ENCODE data around the gene STON2.

Gene STON2

DNA sequence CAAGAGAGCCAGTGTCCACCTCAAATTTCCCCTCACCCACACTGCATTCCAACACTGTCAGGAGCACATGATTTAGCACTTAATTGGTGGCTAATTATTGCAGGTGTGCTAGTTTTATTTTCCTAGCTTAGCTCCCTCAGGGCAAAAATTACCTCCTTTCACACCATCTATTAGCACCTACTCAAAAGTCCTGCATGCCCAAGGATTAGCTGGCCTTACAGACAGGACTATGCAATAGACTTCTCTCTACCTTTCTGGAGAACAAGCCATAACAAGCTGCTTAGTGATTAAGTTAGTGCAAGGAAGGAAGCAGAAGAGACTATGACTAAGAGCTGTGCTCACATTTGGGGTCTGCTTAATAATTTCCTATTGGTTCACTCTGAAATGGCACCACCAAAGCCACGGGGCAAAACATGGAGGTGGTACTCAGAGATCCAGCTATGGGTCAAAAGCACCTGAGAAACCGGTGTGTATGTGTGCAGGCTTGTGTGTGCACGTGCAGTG lies 69.5 kb downstream of the STON2 start:
- no peak overlapping the region for H3K4me3 ChIP-seq (ENCODE audit: low read depth, low read length)
- no peak overlapping the region for H3K9ac ChIP-seq (ENCODE audit: low read length)
- H3K36me3 ChIP-seq (ENCODE audit: control insufficient read depth, insufficient read depth, low read length) = no peaks in the 10 kb centered on the region
- no peaks in the 10 kb centered on the region for H3K9me3 ChIP-seq (ENCODE audit: control insufficient read depth, insufficient read depth, low read depth, low read length)
- H3K4me1 ChIP-seq (ENCODE audit: control insufficient read depth, insufficient read depth, low read length) = peaks cover 8% of the 10 kb centered on the region; the same call in 1 of the 2 replicates
- no peaks in the 10 kb centered on the region for H3K27me3 ChIP-seq (ENCODE audit: control insufficient read depth, insufficient read depth, low read length)
- H3K27ac ChIP-seq (ENCODE audit: low read depth, low read length) = no peak overlapping the region

- Histone ChIP-seq H3K9me3 (ENCODE audit: control insufficient read depth, insufficient read depth, low read depth, low read length) (no peaks in the 10 kb centered on the region), H3K9ac (ENCODE audit: low read length) (no peak overlapping the region), H3K4me3 (ENCODE audit: low read depth, low read length) (no peak overlapping the region), H3K27ac (ENCODE audit: low read depth, low read length) (no peak overlapping the region), H3K4me1 (ENCODE audit: control insufficient read depth, insufficient read depth, low read length) (peaks cover 11% of the 10 kb centered on the region), H3K36me3 (ENCODE audit: control insufficient read depth, insufficient read depth, low read length) (no peaks in the 10 kb centered on the region), H3K27me3 (ENCODE audit: control insufficient read depth, insufficient read depth, low read length) (no peaks in the 10 kb centered on the region)
Observed at GRCh38 chr14:81329640-81330381, 70.3 kb downstream of the STON2 start.

- Histone ChIP-seq H3K9me3 (ENCODE audit: control insufficient read depth, insufficient read depth, low read depth, low read length) (no peaks in the 10 kb centered on the region), H3K9ac (ENCODE audit: low read length) (no peak overlapping the region), H3K27me3 (ENCODE audit: control insufficient read depth, insufficient read depth, low read length) (no peaks in the 10 kb centered on the region), H3K4me3 (ENCODE audit: low read depth, low read length) (no peak overlapping the region), H3K36me3 (ENCODE audit: control insufficient read depth, insufficient read depth, low read length) (no peaks in the 10 kb centered on the region), H3K4me1 (ENCODE audit: control insufficient read depth, insufficient read depth, low read length) (peaks cover 31% of the 10 kb centered on the region), H3K27ac (ENCODE audit: low read depth, low read length) (no peak overlapping the region)
Observed at GRCh38 chr14:81326451-81326850, 73.7 kb downstream of the STON2 start.

DNA sequence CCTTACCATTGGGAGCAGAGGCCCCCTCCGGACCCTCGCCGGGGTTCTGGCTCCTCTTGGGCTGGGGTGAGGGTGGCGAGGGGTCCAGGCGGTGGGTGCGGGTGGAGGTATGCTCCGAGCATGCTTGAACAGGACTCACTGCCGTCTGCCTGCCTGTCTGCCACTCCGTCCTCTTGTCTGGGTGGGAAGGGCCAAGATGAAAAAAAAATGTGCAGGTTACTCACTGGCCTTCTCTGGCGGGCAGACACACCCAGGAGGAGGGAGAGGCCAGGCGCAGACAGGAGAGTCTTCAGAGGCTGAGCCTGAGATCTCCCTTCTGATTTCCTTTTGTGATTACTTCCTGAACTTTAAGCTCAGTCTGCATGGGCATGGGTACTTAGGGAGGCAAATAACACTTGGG lies 76.1 kb downstream of the STON2 start:
- no peaks in the 10 kb centered on the region for H3K36me3 ChIP-seq (ENCODE audit: control insufficient read depth, insufficient read depth, low read length)
- H3K9me3 ChIP-seq (ENCODE audit: control insufficient read depth, insufficient read depth, low read depth, low read length) = no peaks in the 10 kb centered on the region
- no peaks in the 10 kb centered on the region for H3K27me3 ChIP-seq (ENCODE audit: control insufficient read depth, insufficient read depth, low read length)
- H3K9ac ChIP-seq (ENCODE audit: low read length) = peak overlapping the region; percentile 11
- H3K4me1 ChIP-seq (ENCODE audit: control insufficient read depth, insufficient read depth, low read length) = peaks cover 32% of the 10 kb centered on the region
- peak overlapping the region; percentile 8; the same call in 1 of the 2 replicates for H3K27ac ChIP-seq (ENCODE audit: low read depth, low read length)
- peak overlapping the region; percentile 45 for H3K4me3 ChIP-seq (ENCODE audit: low read depth, low read length)

DNA sequence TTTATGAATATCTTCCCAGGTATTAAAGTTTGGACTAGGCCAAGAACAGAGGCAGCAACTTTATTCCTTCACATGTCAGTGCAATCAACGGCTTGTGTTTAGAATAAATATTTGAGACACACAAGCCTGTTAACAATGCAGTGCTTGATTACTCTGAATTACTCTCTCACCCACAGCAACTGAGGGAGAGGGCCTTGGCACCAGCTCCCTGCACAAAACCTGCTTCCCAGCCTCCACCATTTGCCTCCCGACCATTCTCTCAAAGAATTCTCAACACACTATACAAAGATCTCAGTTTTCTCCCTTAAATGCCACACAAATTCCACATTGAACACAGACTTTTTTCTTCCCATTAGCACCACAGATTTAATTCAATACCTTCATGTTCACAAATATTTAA lies 77.0 kb downstream of the STON2 start:
- Histone ChIP-seq H3K27ac (ENCODE audit: low read depth, low read length) (no peak overlapping the region), H3K9me3 (ENCODE audit: control insufficient read depth, insufficient read depth, low read depth, low read length) (no peaks in the 10 kb centered on the region), H3K4me3 (ENCODE audit: low read depth, low read length) (peak overlapping the region; percentile 45), H3K36me3 (ENCODE audit: control insufficient read depth, insufficient read depth, low read length) (no peaks in the 10 kb centered on the region), H3K9ac (ENCODE audit: low read length) (no peak overlapping the region), H3K27me3 (ENCODE audit: control insufficient read depth, insufficient read depth, low read length) (no peaks in the 10 kb centered on the region), H3K4me1 (ENCODE audit: control insufficient read depth, insufficient read depth, low read length) (peaks cover 32% of the 10 kb centered on the region)

GRCh38 chr14:81319946-81320345 lies 80.2 kb downstream of the STON2 start:
- no peaks in the 10 kb centered on the region for H3K27me3 ChIP-seq (ENCODE audit: control insufficient read depth, insufficient read depth, low read length)

GRCh38 chr14:81319314-81319713 lies 80.8 kb downstream of the STON2 start:
- Histone ChIP-seq H3K9me3 (ENCODE audit: control insufficient read depth, insufficient read depth, low read depth, low read length) (peaks cover 6% of the 10 kb centered on the region; the same call in 1 of the 2 replicates), H3K36me3 (ENCODE audit: control insufficient read depth, insufficient read depth, low read length) (no peaks in the 10 kb centered on the region), H3K27me3 (ENCODE audit: control insufficient read depth, insufficient read depth, low read length) (no peaks in the 10 kb centered on the region), H3K27ac (ENCODE audit: low read depth, low read length) (no peak overlapping the region), H3K9ac (ENCODE audit: low read length) (no peak overlapping the region), H3K4me1 (ENCODE audit: control insufficient read depth, insufficient read depth, low read length) (peaks cover 44% of the 10 kb centered on the region), H3K4me3 (ENCODE audit: low read depth, low read length) (no peak overlapping the region)

More at GRCh38 chr14:81319946-81320345, 80.2 kb downstream of the STON2 start:
- Histone ChIP-seq H3K4me1 (ENCODE audit: control insufficient read depth, insufficient read depth, low read length) (peaks cover 44% of the 10 kb centered on the region), H3K27ac (ENCODE audit: low read depth, low read length) (no peak overlapping the region), H3K9ac (ENCODE audit: low read length) (no peak overlapping the region), H3K4me3 (ENCODE audit: low read depth, low read length) (no peak overlapping the region), H3K36me3 (ENCODE audit: control insufficient read depth, insufficient read depth, low read length) (no peaks in the 10 kb centered on the region), H3K9me3 (ENCODE audit: control insufficient read depth, insufficient read depth, low read depth, low read length) (peaks cover 6% of the 10 kb centered on the region; the same call in 1 of the 2 replicates)

GRCh38 chr14:81315341-81315740 lies 84.8 kb downstream of the STON2 start:
- no peak overlapping the region for H3K9ac ChIP-seq (ENCODE audit: low read length)
- H3K4me3 ChIP-seq (ENCODE audit: low read depth, low read length) = peak overlapping the region; percentile 20; the same call in 1 of the 2 replicates
- peaks cover 36% of the 10 kb centered on the region for H3K4me1 ChIP-seq (ENCODE audit: control insufficient read depth, insufficient read depth, low read length)
- H3K27ac ChIP-seq (ENCODE audit: low read depth, low read length) = peak overlapping the region; percentile 36; the same call in 1 of the 2 replicates
- no peaks in the 10 kb centered on the region for H3K36me3 ChIP-seq (ENCODE audit: control insufficient read depth, insufficient read depth, low read length)
- H3K9me3 ChIP-seq (ENCODE audit: control insufficient read depth, insufficient read depth, low read depth, low read length) = peaks cover 6% of the 10 kb centered on the region; the same call in 1 of the 2 replicates
- no peaks in the 10 kb centered on the region for H3K27me3 ChIP-seq (ENCODE audit: control insufficient read depth, insufficient read depth, low read length)

GRCh38 chr14:81314443-81315175 lies 85.5 kb downstream of the STON2 start:
- H3K9ac ChIP-seq (ENCODE audit: low read length) = no peak overlapping the region
- H3K9me3 ChIP-seq (ENCODE audit: control insufficient read depth, insufficient read depth, low read depth, low read length) = peaks cover 6% of the 10 kb centered on the region; the same call in 1 of the 2 replicates
- 0 out of 2 replicates have a peak overlapping the region, but pooled peaks have one; percentile 36 for H3K27ac ChIP-seq (ENCODE audit: low read depth, low read length)
- H3K4me3 ChIP-seq (ENCODE audit: low read depth, low read length) = no peak overlapping the region
- no peaks in the 10 kb centered on the region for H3K36me3 ChIP-seq (ENCODE audit: control insufficient read depth, insufficient read depth, low read length)
- H3K27me3 ChIP-seq (ENCODE audit: control insufficient read depth, insufficient read depth, low read length) = no peaks in the 10 kb centered on the region
- H3K4me1 ChIP-seq (ENCODE audit: control insufficient read depth, insufficient read depth, low read length) = peaks cover 36% of the 10 kb centered on the region

DNA sequence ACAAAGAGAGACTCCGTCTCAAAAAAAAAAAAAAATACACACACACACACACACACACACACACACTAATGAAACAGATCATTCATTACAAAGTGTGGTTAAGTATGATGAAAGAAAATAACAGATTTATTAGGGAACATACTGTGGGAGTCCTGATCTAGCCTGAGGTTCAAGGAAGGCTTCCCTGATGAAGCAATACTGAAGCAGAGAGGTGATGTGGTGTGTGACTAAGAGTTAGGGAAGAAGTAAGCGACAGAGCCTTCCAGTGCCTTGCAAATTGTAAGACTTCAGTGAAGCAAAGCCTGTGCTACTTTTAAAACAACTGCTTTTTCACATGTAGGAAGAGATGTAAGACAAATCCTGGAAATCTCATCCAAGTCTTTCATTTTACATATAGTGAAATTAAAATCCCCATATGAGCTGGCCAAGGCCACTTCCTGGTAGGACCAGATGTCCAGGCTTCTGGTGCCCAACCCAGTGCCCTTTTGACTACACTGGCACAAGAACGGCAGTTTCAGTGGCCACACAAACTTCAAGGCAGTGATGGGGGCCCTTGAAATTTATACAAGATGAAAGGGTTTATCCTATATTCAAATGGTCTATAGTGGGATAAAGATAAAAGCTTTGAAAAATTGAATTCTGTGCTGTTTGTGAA lies 86.2 kb downstream of the STON2 start:
- Histone ChIP-seq H3K4me3 (ENCODE audit: low read depth, low read length) (no peak overlapping the region), H3K9ac (ENCODE audit: low read length) (no peak overlapping the region), H3K27me3 (ENCODE audit: control insufficient read depth, insufficient read depth, low read length) (no peaks in the 10 kb centered on the region), H3K36me3 (ENCODE audit: control insufficient read depth, insufficient read depth, low read length) (no peaks in the 10 kb centered on the region), H3K4me1 (ENCODE audit: control insufficient read depth, insufficient read depth, low read length) (peaks cover 36% of the 10 kb centered on the region), H3K27ac (ENCODE audit: low read depth, low read length) (no peak overlapping the region), H3K9me3 (ENCODE audit: control insufficient read depth, insufficient read depth, low read depth, low read length) (peaks cover 6% of the 10 kb centered on the region; the same call in 1 of the 2 replicates)
